ENCODE measurements around the gene NCOA7.

DNA sequence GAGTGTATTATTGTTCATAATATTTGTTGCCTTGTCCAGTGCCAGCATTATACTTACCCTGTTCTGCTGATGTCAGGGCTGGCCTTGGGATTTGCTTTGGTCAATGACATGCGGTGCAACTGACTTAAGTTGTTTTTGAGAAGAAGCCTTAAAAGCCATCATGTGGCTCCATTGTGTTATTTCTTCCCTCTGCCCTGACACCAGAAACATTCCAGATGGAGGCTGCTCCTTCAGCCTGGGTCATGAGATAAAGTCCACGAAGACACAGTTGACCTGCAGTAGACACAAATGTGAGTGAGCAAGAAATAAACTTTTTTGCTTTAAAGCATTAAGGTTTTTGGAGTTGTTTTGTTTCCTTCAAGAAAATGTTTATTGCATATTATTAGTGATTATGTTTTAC, 158.3 kb downstream of the NCOA7 start:
- TF ChIP-seq, protein P1, sequence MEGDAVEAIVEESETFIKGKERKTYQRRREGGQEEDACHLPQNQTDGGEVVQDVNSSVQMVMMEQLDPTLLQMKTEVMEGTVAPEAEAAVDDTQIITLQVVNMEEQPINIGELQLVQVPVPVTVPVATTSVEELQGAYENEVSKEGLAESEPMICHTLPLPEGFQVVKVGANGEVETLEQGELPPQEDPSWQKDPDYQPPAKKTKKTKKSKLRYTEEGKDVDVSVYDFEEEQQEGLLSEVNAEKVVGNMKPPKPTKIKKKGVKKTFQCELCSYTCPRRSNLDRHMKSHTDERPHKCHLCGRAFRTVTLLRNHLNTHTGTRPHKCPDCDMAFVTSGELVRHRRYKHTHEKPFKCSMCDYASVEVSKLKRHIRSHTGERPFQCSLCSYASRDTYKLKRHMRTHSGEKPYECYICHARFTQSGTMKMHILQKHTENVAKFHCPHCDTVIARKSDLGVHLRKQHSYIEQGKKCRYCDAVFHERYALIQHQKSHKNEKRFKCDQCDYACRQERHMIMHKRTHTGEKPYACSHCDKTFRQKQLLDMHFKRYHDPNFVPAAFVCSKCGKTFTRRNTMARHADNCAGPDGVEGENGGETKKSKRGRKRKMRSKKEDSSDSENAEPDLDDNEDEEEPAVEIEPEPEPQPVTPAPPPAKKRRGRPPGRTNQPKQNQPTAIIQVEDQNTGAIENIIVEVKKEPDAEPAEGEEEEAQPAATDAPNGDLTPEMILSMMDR (IDR thresholded peaks at IDR 0.05), result no peak
- TF ChIP-seq POLR2AphosphoS5 (IDR thresholded peaks at IDR 0.05; ENCODE audit: low read depth, low read length) (no peak), REST (IDR thresholded peaks at IDR 0.05; ENCODE audit: insufficient read depth in 1 of 2, low read depth in 2 of 2, low read length in 1 of 2) (no peak)

Measured in Panc1 (cell line).